Activated naive CD8-positive, alpha-beta T cell (primary cell): Measurements from ENCODE around the gene SFI1.

Experiments
- H3K27ac Mint-ChIP-seq: one replicate; pipeline ENCODE4 v1.8.0; 2021; ENCODE audit warnings: mixed read lengths
- H3K27me3 Mint-ChIP-seq: one replicate; pipeline ENCODE4 v1.8.0; 2021; ENCODE audit warnings: mixed read lengths
- H3K36me3 Mint-ChIP-seq: one replicate; pipeline ENCODE4 v1.8.0; 2021; ENCODE audit warnings: mixed read lengths
- H3K4me1 Mint-ChIP-seq: one replicate; pipeline ENCODE4 v1.8.0; 2021; ENCODE audit warnings: low read depth, mixed read lengths
- H3K4me3 Mint-ChIP-seq: one replicate; pipeline ENCODE4 v1.8.0; 2021; ENCODE audit warnings: mild to moderate bottlenecking, mixed read lengths
- H3K9me3 Mint-ChIP-seq: one replicate; pipeline ENCODE4 v1.8.0; 2021; ENCODE audit warnings: low read depth, mixed read lengths

Gene SFI1

GRCh38 chr22:31635638-31636306 is 139.4 kb downstream of the SFI1 start:
- H3K4me1 Mint-ChIP-seq = peaks cover 43% of the 10 kb centered on the region
- peak overlapping the region; percentile 69 for H3K27ac Mint-ChIP-seq
- H3K9me3 Mint-ChIP-seq = no peaks in the 10 kb centered on the region
- no peak overlapping the region for H3K4me3 Mint-ChIP-seq
- no peaks in the 10 kb centered on the region for H3K27me3 Mint-ChIP-seq
- peaks cover 2% of the 10 kb centered on the region for H3K36me3 Mint-ChIP-seq

GRCh38 chr22:31637447-31637890 is 141.1 kb downstream of the SFI1 start:
- no peak overlapping the region for H3K4me3 Mint-ChIP-seq
- peaks cover 39% of the 10 kb centered on the region for H3K4me1 Mint-ChIP-seq
- peaks cover 4% of the 10 kb centered on the region for H3K36me3 Mint-ChIP-seq
- H3K9me3 Mint-ChIP-seq = no peaks in the 10 kb centered on the region
- H3K27ac Mint-ChIP-seq = peak overlapping the region; percentile 75
- no peaks in the 10 kb centered on the region for H3K27me3 Mint-ChIP-seq

DNA sequence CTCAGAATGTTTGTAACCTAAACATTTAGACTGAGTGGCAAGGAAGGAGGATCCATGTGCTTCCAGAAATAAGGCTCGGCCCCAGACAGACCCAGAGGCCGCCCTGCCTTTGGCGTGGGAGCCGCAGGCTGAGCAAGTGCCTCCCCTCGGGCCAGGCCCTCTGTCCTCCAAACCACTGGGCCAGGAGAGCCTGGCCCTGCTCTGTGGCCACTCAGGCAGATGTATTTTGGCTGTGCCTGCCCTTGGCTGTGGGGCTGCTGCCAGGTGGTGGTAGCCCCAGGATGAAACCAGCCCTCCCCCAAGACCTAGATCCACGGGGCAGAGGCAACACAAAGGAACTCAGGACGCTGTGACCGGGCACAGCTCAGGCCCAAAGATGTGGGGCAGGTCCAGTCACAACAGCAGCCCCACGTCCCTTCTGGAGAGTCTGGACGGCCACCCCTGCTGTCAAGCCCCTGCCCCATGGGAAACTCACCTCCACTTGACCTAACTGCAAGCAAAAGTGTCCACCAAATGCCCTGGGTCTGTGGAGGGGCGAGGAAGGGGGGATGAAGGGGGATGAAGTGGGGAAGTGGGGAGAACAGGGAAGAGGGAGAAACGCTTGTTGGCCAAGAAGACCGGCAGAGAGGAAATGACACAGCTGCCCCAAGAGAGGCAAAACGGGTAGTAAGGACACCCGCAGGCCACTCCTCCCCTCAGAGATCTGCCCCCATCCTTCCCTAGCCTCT is 141.7 kb downstream of the SFI1 start:
- Mint-ChIP-seq H3K4me1 (peaks cover 39% of the 10 kb centered on the region), H3K27ac (peak overlapping the region; percentile 81), H3K36me3 (peaks cover 4% of the 10 kb centered on the region), H3K9me3 (no peaks in the 10 kb centered on the region), H3K27me3 (no peaks in the 10 kb centered on the region), H3K4me3 (peak overlapping the region; percentile 35)

GRCh38 chr22:31639436-31640039 is 143.2 kb downstream of the SFI1 start:
- no peaks in the 10 kb centered on the region for H3K9me3 Mint-ChIP-seq
- peak overlapping the region; percentile 76 for H3K27ac Mint-ChIP-seq
- peaks cover 39% of the 10 kb centered on the region for H3K4me1 Mint-ChIP-seq
- H3K36me3 Mint-ChIP-seq = peaks cover 6% of the 10 kb centered on the region
- no peak overlapping the region for H3K4me3 Mint-ChIP-seq
- H3K27me3 Mint-ChIP-seq = no peaks in the 10 kb centered on the region

DNA sequence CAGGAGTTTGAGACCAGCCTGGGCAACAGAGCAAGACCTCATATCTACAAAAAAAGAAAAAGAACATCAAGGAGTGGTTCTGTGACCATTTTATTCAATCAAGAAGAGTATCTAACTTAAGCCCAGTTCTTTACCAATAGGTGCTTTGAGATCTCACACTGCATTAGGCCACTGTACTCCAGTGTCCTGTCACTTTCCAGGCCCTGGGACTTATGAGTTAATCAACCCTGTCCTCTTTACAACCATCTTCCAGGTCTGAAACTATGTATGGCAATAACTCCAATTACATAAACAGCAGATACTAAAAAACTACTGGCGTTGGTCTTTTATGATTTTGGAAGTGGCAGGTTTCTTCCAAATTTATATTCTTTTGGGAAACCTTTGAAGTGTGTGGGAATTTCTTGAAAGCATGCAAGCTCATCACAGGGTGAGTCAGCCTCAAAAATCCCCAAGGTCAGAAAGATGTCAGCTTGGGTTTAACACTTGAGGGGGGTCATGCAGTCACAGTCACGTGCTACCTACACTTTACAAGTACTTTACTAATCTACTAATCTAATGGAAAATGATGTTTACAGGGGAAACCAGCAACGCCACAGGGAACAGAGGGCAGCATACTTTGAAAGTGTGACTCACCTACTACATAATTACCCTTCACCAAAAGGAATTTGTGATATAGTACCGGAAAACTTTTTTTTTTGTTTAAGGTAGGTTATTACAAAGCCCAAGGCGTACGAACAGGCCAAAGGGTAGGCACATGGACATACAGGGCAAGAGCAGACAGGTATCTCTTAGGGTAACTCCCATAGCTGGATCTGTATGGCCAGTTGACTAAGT is 150.1 kb downstream of the SFI1 start:
- H3K9me3 Mint-ChIP-seq = no peaks in the 10 kb centered on the region
- peaks cover 2% of the 10 kb centered on the region for H3K36me3 Mint-ChIP-seq
- no peaks in the 10 kb centered on the region for H3K27me3 Mint-ChIP-seq
- peaks cover 31% of the 10 kb centered on the region for H3K4me1 Mint-ChIP-seq
- peak overlapping the region; percentile 91 for H3K27ac Mint-ChIP-seq
- peak overlapping the region; percentile 60 for H3K4me3 Mint-ChIP-seq

GRCh38 chr22:31647066-31647465 is 150.7 kb downstream of the SFI1 start:
- Mint-ChIP-seq H3K27me3 (no peaks in the 10 kb centered on the region), H3K27ac (peak overlapping the region; percentile 91), H3K4me3 (peak overlapping the region; percentile 60), H3K4me1 (peaks cover 36% of the 10 kb centered on the region), H3K36me3 (peaks cover 2% of the 10 kb centered on the region), H3K9me3 (no peaks in the 10 kb centered on the region)

GRCh38 chr22:31647523-31648320 is 151.4 kb downstream of the SFI1 start:
- peaks cover 2% of the 10 kb centered on the region for H3K36me3 Mint-ChIP-seq
- peaks cover 37% of the 10 kb centered on the region for H3K4me1 Mint-ChIP-seq
- H3K9me3 Mint-ChIP-seq = no peaks in the 10 kb centered on the region
- no peak overlapping the region for H3K4me3 Mint-ChIP-seq
- H3K27ac Mint-ChIP-seq = peak overlapping the region; percentile 10
- no peaks in the 10 kb centered on the region for H3K27me3 Mint-ChIP-seq

DNA sequence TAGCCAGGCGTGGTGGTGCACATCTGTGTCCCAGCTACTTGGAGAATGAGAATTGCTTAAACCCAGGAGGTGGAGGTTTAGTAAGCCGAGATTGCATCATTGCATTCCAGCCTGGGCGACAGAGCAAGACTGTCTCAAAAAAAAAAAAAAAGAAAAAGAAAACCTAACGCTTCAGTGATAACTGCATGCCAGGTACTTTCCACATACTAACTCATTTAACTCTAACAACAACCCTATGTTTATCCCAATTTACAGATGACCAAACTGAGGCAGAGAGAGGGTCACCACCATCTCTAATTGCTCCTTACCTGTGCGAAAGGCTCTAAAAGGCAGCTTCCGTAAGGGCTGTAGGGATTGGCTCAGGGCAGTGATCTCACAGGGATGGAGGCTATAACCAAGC is 154.1 kb downstream of the SFI1 start:
- Mint-ChIP-seq H3K4me1 (peaks cover 44% of the 10 kb centered on the region), H3K27ac (no peak overlapping the region)

GRCh38 chr22:31651664-31652063 is 155.3 kb downstream of the SFI1 start:
- Mint-ChIP-seq H3K27ac (no peak overlapping the region), H3K4me1 (peaks cover 37% of the 10 kb centered on the region), H3K36me3 (no peaks in the 10 kb centered on the region), H3K9me3 (no peaks in the 10 kb centered on the region), H3K4me3 (no peak overlapping the region), H3K27me3 (no peaks in the 10 kb centered on the region)

More for the DNA sequence above, 154.1 kb downstream of the SFI1 start:
- Mint-ChIP-seq H3K4me3 (no peak overlapping the region), H3K27me3 (no peaks in the 10 kb centered on the region), H3K36me3 (no peaks in the 10 kb centered on the region), H3K9me3 (no peaks in the 10 kb centered on the region)

DNA sequence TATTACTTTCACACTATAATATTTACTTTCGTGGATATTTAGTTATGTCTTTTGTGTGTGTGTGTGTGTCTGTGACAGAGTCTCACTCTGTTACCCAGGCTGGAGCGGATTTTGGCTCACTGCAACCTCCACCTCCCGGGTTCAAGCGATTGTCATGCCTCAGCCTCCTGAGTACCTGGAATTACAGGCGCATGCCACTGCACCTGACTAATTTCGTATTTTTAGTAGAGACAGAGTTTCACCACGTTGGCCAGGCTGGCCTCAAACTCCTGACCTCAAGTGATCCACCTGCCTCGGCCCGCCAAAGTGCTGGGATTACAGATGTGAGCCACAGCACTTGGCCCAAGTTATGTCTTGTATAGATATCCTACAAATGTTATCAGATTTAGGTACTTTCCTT is 155.8 kb downstream of the SFI1 start:
- H3K4me3 Mint-ChIP-seq = no peak overlapping the region
- no peak overlapping the region for H3K27ac Mint-ChIP-seq
- H3K36me3 Mint-ChIP-seq = no peaks in the 10 kb centered on the region
- H3K9me3 Mint-ChIP-seq = no peaks in the 10 kb centered on the region
- no peaks in the 10 kb centered on the region for H3K27me3 Mint-ChIP-seq
- peaks cover 34% of the 10 kb centered on the region for H3K4me1 Mint-ChIP-seq

- no peaks in the 10 kb centered on the region for H3K36me3 Mint-ChIP-seq
- H3K4me1 Mint-ChIP-seq = peaks cover 33% of the 10 kb centered on the region
- no peak overlapping the region for H3K4me3 Mint-ChIP-seq
- H3K9me3 Mint-ChIP-seq = no peaks in the 10 kb centered on the region
- no peaks in the 10 kb centered on the region for H3K27me3 Mint-ChIP-seq
- H3K27ac Mint-ChIP-seq = no peak overlapping the region
Measured at GRCh38 chr22:31652911-31653684, 156.8 kb downstream of the SFI1 start.

- Mint-ChIP-seq H3K4me3 (no peak overlapping the region), H3K36me3 (no peaks in the 10 kb centered on the region), H3K9me3 (no peaks in the 10 kb centered on the region), H3K27ac (peak overlapping the region; percentile 80), H3K27me3 (no peaks in the 10 kb centered on the region), H3K4me1 (peaks cover 35% of the 10 kb centered on the region)
Measured at GRCh38 chr22:31653944-31654343, 157.6 kb downstream of the SFI1 start.

DNA sequence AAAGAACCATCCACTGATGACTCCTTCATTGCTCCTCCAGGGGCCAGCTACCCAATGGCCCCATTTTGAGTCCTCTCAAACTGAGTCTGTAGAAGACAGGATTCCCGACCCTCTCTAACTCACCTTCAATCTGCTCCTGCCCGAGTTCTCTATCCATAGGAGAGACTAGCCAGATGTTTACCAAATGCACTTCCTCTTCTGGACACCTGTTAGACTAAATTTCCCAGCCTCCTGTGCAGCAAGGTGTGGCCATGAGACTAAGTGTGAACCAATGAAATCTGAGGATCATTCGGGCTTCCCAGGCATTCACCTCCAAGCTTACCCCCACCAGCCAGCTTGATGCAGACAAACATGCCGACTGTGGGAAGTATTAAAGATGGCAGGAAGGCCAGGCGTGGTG is 158.1 kb downstream of the SFI1 start:
- H3K4me3 Mint-ChIP-seq = no peak overlapping the region
- peaks cover 38% of the 10 kb centered on the region for H3K4me1 Mint-ChIP-seq
- H3K27me3 Mint-ChIP-seq = no peaks in the 10 kb centered on the region
- no peaks in the 10 kb centered on the region for H3K9me3 Mint-ChIP-seq
- peak overlapping the region; percentile 80 for H3K27ac Mint-ChIP-seq
- H3K36me3 Mint-ChIP-seq = no peaks in the 10 kb centered on the region
